HG02623 (cell line): ENCODE measurements around the gene NDUFS7.
A peak's percentile ranks its signal among the peaks of the same experiment; 100 is the strongest.

ENCODE experiments used
- ATAC-seq: cut with Tn5 transposase; IDR thresholded peaks from one replicate; pipeline ENCODE4 v1.9.1; 2021; ENCODE audit warnings: moderate library complexity; ENCODE audit not compliant: unreplicated experiment

NDUFS7 gene

GRCh38 chr19:1383312-1384084 lies at the start of gene NDUFS7:
Gene NDUFS7, plus strand, starts transcription at chr19:1383907. Its CDS starts 20 bp downstream, at chr19:1383927.
- peak; percentile 71 for ATAC-seq

GRCh38 chr19:1336079-1336684 lies 47.5 kb upstream of the NDUFS7 start:
- ATAC-seq, result no peak

DNA sequence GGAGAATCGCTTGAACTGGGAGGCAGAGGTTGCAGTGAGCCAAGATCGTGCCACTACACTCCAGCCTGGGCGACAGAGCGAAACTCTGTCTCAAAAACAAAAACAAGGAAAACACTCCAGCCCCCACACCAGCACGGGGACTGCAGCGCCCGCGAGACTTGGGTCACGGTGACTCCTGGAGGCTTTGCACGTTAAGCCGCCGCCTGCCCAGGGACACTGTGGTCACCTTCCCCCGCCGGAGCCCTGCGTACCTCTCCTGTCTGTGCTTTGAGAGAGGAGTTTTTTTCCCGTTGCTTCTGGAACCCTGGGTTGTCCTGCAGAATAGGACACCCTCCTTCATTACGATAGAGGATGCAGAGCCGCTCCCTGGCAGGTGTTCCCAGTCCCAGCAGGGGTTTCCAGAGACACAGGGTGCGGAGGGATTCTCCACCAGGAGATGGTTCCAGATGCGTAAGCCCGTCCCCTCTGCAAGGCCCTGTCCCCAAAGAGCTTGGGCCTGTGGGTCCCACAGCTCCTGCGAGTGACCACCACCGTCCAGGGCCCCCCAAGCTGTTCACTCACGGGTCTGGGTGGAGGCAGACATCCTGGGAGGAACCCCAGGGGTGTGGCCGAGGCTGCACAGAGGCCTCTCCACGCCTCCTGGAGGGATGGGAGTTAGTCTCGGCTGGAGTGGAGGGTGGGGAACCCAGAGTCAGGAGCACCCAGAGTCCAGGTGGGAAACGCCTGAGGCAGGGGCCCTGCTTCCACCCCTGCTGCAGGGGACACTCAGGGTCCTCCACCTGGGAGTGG lies 42.8 kb upstream of the NDUFS7 start:
- ATAC-seq, result no peak

- ATAC-seq, result no peak
Measured at GRCh38 chr19:1343041-1343440, 40.7 kb upstream of the NDUFS7 start.

DNA sequence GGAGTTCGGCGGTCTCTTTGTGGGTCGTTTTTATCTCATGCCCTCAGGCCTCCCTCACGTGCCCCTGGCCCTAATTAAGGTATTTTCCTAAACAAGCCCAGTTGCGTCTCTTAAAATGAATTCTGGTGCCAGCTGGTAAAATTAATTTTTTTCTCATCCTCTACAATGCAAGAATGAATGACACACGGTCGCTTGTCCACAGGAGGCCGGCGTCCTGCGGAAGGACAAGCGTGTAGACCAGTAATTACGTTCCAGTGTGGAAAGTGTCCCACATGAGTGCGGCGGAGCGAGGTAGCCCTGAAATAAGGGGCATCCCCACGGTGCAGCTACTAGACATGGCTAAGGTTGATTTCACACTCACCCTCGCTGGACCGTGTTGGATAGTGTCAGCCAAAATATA lies 34.5 kb upstream of the NDUFS7 start:
- ATAC-seq, result no peak

GRCh38 chr19:1350867-1351266 lies 32.8 kb upstream of the NDUFS7 start:
- ATAC-seq, result no peak

- ATAC-seq, result no peak
Measured at GRCh38 chr19:1351381-1351851, 32.3 kb upstream of the NDUFS7 start.

- ATAC-seq, result no peak
Measured at GRCh38 chr19:1353144-1353543, 30.6 kb upstream of the NDUFS7 start.

- ATAC-seq, result no peak
Measured at GRCh38 chr19:1354970-1355567, 28.6 kb upstream of the NDUFS7 start.

DNA sequence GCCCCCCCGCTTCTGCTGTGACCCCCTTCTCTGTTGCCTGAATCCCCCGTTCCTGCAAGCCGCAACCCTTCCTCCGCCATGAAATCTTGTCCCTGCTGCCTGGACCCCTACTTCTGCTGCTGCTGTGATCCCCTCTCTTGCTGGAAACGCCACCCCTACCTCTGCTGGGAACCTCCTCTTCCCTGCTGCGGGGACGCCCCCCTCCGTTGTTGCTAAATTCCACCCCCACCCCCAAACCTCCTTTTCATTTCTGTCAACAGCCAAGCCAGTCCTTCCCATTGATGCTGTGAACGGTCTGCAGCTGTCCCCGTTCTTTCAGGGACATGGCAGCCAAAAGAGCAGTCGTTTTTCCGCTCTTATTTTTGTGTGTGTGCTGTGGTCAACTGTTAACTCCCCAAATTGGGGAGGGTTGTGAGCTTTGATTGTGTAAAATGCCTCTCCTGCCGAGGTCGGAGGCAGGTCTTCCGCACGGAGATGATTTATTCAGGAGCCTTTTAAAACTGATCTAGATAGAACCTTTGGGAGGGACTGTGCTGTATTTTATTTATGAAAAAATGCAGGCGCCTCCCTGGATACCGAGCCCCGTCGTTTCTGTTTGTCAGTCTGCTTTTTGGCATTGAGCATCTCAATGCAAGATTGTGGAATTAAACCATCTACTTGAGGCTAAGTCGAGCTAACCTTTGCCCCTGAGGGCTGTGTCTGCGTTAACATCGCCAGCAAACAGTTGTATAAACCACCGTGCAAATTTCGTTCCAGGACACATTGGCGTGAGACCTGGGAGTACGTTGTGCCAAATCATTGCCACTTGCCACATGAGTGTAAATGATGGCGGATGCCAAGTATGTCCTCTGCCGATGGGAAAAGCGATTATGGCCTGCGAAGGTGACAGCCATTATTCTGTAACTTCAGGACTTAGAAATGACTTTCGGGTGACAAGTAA lies 27.9 kb upstream of the NDUFS7 start:
- ATAC-seq, result no peak

DNA sequence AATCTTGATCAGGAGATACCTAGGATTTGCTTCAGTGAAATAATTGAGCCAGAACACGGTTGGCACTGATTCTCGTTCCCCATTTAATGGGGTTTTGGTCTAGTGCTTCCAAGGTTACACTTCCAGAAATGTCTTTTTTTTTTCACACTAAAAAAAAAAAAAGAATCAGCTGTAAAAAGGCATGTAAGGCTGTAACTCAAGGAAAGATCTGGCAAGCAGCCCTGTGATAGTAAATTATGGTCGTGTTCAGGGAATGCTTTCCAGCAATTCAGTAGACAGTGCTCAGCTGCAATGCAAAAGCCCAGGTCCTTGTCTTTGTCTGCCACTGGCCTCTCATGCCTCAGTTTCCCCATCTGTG lies 27.2 kb upstream of the NDUFS7 start:
- no peak for ATAC-seq

- ATAC-seq, result no peak
Measured at GRCh38 chr19:1357531-1358109, 26.1 kb upstream of the NDUFS7 start.

GRCh38 chr19:1360126-1360817 lies 23.4 kb upstream of the NDUFS7 start:
- ATAC-seq, result no peak

DNA sequence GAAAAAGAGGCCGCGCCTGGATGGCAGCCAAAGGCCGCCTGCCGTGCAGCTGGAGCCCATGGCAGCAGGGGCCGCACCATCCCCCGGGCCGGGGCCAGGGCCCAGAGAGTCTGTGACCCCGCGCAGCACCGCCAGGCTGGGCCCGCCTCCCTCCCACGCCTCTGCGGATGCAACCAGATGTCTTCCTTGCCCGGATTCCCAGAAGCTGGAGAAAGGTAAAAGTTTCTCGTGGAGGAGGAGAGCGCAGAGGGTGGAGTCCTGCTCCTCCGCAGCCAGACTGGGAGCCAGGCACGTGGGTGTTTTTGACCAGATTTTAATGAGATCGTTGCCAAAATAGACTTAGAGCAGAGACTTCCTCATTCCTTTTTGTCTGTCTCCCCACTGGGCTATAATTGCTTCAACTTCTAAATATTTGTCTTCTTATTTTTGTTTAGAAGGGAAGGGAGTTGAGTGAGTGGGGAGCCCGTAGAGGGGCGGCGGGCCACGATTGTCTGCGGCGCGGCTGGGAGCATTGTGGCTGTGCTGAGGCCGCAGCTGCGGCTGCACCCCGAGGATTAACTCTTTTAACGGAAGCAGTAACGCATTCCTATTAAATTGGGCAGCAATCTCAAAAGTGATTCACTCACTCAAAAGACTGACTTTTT lies 22.8 kb upstream of the NDUFS7 start:
- no peak for ATAC-seq

GRCh38 chr19:1361601-1362386 lies 21.9 kb upstream of the NDUFS7 start:
- ATAC-seq, result no peak

- ATAC-seq, result no peak
Measured at GRCh38 chr19:1362387-1363257, 21.1 kb upstream of the NDUFS7 start.

- ATAC-seq, result no peak
Measured at GRCh38 chr19:1363599-1363998, 20.1 kb upstream of the NDUFS7 start.
